GM23248 (cell line): ENCODE results near the gene TYW1.
"Not testable (repeated sequence)": the region's sequence is repeated elsewhere in the genome, so short reads cannot be mapped to it uniquely, and the experiment has no call there.

Experiments
- EZH2 ChIP-seq: fragments of 200-600 bp; sonication (generic); IDR thresholded peaks from 2 replicates; pipeline ENCODE4 v1.6.1; 2018; ENCODE audit warnings: antibody characterized with exemption, mild to moderate bottlenecking; ENCODE audit not compliant: insufficient read depth, poor library complexity, severe bottlenecking
- EZH2phosphoT487 ChIP-seq: fragments of 200-600 bp; sonication (generic); IDR thresholded peaks from 2 replicates; pipeline ENCODE4 v1.6.1; 2018; ENCODE audit warnings: antibody characterized with exemption, moderate library complexity, mild to moderate bottlenecking, low read depth; ENCODE audit not compliant: insufficient read depth

- TF ChIP-seq EZH2, EZH2phosphoT487: not testable (repeated sequence)
These were observed 139.2 kb downstream of the TYW1 start for GRCh38 chr7:67135617-67136486.
